ENCODE data around the gene ADAMTS15.

- TF ChIP-seq CTCF (IDR thresholded peaks at IDR 0.05 in 8 of 11, conservative IDR thresholded peaks at IDR 0.05 in 3 of 11): no peak
- no peak for TF ChIP-seq POLR2AphosphoS5 (IDR thresholded peaks at IDR 0.05)
Observed at GRCh38 chr11:130452940-130453339, 4.5 kb downstream of the ADAMTS15 start.
